HG03457 (cell line): ENCODE measurements around the gene MTHFD2.
"Not testable (repeated sequence)": the region's sequence is repeated elsewhere in the genome, so short reads cannot be mapped to it uniquely, and the experiment has no call there.

Source experiments
- ATAC-seq: cut with Tn5 transposase; IDR thresholded peaks from one replicate; pipeline ENCODE4 v1.9.1; 2021; ENCODE audit warnings: moderate number of reproducible peaks; ENCODE audit not compliant: unreplicated experiment

The MTHFD2 gene

DNA sequence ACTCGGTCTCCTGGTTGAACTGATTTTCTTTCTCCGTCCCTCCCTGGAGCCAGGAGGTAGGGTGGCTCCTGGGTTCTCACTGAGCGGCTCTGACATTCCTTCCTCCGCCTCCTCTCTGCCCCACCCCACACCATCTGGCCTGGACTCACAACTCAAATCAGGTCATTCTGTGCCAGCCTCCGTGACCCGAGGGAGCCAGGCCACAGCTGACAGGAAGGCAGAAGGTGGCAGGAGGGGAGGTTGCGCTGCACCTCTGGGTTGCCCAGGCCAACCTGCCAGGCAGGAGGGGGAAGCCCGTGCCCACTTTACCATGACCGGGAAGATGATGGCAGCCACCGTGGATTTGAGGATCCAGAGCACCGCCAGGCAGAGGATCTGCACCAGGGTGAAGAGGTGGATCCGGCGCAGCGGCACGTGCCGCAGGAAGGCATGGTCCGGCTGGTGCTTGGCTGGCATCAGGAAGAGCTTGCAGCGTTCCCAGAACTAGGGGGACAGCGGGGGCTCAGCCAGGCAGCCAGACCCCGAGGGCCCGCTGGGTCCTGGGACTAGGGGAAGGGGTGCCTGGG, 28.3 kb downstream of the MTHFD2 start:
- ATAC-seq: no peak

DNA sequence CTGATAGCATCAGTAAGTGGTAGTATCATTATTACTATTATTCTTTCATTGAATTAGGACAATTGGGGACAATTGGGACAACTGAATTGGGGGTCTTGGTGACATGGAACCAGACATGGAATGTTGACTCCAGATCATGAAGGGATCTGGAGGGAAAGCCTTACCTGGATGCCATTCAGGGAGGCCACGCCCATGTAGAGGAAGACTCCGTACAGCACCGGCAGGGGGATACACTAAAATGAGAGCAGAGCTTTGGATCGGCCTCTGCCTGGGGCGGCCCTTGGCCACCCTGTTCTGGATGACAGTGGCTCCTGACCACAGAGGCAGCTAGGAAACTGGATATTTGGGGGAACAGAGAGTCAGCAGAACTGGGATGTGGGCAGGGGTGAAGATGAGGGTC, 29.2 kb downstream of the MTHFD2 start:
- ATAC-seq: no peak

DNA sequence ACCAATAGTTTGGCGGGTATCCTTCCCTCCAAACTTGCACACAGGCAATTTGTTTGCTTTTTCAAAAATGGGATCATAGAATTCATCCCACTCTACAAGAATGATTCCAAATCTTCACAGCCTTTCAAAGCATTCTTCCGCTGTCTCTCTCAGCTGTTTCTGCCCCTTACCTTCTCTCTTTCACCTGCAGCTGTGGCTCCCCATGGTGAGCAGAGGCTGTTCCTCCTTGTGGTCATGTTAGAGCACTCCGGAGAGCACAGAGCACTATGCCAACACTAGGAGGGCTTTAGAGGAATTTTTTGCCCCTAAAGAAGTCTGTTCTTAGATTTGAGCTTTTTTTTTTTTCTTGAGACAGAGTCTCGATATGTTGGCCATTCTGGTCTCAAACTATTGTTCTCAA, 30.4 kb downstream of the MTHFD2 start:
- ATAC-seq: no peak

DNA sequence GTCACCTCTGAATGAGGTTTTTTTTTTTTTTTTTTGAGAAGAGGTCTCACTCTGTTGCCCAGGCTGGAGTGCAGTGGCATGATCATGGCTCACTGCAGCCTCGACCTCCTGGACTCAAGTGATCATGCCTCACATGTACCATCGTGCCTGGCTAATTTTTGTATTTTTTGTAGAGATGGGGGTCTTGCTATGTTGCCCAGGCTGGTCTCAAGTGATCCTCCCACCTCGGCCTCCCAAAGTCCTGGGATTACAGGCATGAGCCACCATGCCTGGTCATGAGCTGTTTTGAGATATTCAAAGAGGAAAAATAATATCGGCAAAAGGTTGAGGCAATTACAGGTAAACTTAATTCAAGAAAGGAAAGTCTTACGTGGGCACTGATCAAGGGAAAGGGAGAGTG, 31.4 kb downstream of the MTHFD2 start:
- ATAC-seq: not testable (repeated sequence)

DNA sequence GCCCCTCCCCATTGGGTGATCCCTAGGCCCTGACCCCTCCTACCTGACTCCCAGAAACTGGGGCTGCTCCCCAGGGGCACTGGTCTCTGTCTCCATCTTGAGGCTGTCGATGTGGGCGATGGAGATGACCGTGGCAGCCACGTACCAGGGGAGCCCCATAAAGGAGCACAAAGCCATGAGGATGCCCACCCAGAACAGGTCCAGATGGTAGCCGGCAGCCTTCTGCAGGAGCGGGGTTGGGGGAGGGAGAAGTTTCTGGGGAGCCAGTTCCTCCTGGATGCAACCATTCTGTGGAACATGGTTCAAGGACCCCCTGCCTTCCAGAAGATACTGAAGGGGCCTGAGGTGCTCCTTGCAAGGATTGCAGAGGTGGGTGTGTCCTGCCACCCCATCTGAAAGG, 34.0 kb downstream of the MTHFD2 start:
- ATAC-seq: no peak

DNA sequence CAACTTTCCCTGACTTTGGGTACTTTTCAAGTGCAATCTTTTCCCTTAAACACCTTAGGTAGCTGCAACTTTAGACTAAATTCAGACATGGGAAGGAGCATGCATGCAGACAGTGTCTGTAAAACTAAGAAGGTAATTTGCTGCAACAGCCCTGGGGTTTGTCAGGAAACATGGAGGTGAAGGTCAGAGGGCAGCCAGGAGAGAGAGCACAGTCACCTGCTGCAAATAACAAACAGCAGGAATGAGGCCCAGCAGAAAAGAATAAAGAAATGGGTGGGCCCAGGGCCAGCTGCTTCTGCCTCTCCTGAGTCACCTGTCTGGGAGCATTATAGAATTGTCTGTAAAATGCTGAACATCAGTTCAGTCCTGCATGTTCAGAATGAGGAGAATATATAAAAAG, 35.2 kb downstream of the MTHFD2 start:
- no peak for ATAC-seq

DNA sequence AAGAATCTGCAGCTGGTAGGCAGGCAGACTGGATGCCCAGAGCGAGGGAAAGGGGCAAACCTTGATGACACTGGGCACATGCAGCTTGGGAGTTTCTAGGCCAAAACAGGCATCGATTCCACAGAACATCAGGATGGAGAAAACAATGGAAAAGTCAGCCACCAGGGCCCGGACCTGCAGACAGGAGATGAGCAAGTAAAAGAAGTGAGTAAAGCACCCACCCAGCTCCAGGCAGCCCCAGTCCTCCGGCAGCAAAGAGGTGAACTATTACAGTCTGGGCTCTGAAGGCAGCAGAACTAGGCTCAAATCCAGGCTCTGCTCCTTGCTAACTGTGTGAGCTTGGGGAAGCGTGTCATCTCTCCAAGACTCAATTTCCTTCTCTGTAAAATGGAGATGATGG, 36.6 kb downstream of the MTHFD2 start:
- ATAC-seq: no peak

DNA sequence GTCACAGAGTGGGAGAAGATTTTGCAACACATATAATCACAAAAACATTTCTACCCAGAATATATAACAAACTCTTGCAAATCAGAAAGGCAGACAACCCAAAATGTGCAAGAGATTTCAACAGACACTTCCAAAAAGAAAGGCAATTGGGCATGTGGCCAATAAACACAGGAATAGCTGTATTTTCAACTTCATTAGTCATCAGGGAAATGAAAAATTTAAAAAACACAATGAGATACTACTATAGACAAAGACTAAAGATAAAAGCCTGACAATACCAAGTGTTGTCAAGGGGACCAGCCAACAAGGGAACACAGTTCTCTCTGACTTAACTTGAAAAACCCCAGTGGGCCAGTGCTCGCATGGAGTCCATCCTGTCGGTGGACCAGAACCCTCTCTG, 40.5 kb downstream of the MTHFD2 start:
- ATAC-seq: no peak

DNA sequence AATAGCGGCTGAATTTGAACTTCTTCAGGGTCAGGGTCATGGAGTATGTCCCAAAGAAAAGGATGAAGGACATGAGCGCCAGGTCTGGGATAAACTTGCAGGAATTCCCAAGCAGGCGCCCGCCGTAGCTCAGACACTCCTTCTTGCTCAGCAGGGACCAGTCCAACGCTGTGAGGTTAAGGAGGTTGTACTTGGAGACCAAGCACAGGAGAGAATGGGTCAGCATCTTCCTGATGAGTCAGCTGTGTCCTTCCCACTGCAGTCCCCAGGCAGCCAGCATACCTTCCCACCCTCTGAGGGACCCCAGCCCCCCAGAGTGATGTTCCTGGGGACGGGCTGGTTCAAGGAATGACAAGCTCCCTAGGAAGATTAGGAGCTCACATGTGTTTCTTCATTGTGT, 40.9 kb downstream of the MTHFD2 start:
- no peak for ATAC-seq

DNA sequence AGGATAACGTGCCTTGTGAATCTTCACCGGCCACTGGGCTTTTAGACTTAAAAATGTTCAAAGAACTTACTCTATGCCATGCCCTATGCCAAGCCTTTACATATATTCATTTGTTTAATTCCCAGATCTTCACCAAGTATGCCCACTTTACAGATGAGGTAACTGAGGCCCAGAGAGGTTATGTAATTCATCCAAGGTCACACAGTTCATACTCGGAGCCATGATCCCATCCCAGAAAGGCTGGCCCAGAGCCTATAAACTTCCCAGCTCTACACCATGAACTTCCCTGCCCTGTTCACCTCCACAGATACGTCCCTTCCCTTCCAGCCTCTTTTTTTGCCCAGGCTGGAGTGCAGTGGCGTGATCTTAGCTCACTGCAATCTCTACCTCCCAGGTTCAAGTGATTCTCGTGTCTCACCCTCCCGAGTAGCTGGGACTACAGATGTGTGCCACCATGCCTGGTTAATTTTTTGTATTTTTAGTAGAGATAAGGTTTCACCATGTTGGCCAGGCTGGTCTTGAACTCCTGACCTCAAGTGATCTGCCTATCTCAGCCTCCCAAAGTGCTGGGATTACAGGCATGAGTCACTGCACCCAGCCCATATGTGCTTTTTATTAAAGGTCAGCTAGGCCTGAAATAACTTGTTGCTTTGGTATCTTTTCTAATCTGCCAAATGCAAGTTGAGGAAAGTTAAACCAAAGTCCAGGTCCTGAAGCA, 44.1 kb downstream of the MTHFD2 start:
- no peak for ATAC-seq

DNA sequence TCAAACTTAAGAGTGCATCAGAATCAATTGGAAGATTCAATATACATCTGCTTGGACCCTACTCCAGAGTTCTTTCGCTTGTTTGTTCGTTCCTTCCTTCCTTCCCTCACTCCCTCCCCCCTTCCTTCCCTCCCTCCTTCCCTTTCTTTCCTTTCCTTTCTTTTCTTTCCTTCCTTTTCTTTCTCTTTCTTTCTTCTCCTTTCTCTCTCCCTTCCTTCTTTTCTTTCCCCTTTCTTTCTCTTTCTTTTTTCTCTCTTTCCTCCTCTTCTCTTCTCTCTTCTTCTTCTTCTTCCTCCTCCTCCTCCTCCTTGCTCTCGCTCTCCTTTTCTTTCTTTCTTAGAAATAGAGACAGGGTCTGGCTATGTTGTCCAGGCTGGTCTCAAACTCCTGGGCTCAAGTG, 45.9 kb downstream of the MTHFD2 start:
- no peak for ATAC-seq

DNA sequence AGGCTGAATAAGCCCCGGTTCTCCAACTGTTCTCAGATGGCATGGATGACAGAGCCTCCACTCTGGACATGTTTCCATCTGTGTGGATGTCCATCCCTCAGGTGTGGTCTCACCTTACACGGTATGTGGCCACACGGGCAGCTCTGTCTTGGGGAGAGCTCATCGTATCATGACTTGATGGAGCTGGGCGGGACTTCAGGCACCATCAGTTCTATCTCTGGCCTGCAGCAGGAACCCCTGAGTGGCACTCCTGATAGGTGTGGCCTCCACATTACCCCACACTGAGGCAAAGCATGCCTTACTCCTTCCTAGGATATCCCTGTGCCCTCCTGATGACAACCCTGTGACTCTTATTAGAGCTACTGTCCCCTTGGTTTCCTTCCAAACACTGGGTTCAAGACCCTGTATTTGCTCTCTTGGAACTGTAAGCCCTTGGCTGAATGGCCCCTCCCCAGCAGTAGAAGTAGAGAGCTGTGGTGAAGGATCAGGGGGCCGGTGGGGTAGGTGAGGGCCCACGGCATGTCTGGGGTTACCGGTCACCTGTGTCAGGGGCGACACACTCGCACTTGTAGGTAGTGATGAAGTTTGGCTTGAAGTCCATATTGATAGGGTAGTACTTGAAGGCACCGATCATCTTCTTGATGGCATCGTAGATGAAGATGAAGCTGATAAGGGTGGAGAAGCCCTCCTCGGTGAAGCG, 48.2 kb downstream of the MTHFD2 start:
- no peak for ATAC-seq

DNA sequence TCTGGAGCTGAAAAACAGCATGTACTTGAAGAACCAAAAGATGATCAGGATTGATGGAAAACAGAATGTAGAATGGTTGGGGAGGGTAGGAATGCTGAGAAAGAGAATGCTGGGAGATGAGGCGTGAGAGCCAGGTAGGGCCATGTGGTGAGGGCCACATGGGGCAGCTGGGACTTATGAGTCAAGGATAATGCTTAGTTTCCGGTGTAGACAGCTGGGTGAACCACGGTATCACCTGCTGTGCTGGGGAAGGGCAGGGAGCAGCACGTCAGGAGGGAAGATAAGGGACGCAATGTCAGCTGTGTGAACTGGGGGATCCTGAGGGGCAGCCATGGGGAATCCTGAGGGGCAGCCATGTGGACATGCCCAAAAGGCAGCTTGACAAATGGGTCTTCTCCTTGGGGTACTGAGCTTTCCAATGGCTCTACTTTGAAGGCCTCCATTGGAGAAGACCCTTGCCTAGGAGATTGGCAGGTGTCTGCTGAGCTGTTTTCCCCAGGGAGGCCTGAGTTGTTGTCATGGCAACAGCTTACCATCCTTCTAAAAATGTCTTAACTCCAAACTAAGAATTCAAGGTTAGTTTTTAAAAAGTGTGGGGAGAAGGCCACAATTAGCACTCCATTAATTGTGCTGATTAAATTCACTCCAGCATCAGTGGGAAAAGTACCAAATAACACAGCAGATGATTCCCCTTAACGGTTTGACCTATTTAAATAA, 51.1 kb downstream of the MTHFD2 start:
- ATAC-seq: no peak

DNA sequence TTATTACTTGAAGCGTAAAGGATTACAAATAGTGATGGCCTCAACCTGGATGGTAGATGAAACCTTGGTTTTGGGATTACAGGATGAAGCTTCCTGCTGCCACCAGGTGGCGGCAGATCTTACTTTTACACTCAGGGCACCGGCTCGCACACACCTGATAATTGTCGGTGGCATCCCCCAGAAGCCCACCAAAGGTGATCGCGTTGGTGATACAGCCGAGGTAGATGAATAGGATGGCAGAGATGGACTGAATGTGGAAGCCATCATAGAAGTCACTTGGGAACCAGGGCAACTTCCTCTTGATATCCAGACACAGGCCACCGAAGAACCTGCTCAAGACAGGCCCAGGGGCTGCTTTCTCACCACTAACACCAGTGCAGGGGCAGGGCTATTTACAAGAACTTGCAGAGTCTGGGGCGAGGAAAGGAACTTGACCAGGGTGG, 51.8 kb downstream of the MTHFD2 start:
- no peak for ATAC-seq

DNA sequence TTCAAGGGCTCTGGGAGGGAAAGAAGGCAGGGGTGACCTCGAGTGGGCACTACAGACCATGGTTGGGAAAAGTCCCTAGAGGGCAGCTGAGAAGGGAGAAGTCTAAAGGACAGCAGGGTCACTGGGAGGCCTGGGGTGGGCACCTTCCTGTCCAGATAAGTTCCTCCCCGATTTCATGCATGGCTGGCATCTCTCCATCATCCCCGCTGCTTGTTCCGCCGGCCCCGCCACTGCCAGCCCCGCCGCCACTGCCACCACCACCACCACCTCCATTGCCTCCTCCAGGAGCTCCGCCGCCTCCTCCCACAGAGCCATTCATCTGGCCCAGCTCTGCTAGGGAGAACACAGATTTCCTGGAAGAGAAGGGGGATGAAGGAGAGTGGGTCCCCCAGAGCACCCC, 53.6 kb downstream of the MTHFD2 start:
- ATAC-seq: no peak

DNA sequence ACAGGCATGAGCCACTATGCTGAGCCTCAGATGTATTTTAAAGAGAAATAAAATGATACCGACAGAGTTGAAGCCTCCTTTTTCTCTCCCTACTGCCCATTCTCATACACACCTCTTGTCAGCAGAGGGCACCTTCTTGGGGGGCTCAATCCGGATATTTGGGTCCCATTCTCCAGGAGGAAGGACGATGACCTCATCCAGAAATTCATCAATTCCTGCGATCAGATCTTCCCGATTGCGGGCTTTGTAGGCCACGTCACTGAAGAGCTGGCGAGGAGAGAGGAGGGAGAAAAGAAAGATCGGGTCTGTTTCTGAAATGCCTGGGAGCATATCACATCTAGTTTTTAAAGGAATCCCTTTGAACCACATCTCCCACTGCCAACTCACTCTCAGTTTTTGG, 54.4 kb downstream of the MTHFD2 start:
- no peak for ATAC-seq

DNA sequence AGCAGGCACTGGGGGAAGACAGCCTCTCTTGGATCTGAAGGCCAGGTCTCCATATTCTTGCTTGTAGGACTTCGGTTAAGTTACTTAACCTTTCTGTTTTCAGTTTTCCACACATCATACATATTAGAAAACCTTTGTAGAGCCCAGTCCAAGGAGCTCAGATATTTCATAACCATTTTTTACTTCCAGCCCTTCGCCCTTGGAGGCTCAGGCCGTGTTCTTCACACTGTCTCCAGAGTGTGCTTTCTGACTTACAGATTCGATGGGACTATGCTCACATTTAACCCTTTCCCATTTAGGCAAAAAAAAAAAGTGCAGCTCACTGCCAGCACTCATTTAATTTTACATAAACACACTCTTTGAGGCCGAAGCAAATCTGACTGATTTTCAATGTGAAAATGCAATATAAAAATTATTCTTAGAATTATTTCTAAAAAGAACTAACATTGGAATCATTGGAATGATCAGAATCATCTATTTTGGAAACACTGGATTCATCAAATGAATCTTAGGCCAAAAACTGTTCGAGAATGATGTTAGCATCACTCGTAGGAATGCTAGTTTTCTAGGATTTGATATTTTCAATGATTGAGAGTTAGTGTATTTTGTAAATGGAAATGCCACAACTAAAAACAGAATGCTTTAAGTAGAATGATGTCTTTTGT, 55.0 kb downstream of the MTHFD2 start:
- ATAC-seq: no peak

DNA sequence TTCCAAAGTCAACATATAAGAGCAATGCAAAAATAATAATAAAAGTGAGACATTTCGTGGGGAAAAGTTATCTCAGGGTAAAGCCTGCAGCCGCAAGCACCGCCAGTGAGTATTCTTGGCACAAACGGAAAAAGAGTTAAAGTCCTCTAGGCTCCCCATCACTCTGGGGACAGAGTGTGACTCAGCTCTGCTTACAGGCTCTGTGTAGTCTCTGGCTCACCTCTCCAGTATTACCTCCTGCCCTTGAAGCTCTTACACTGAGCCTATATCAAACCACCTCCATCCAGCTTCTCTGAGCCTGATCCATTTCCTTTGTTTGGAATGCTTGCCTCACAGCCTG, 55.5 kb downstream of the MTHFD2 start:
- ATAC-seq: no peak

DNA sequence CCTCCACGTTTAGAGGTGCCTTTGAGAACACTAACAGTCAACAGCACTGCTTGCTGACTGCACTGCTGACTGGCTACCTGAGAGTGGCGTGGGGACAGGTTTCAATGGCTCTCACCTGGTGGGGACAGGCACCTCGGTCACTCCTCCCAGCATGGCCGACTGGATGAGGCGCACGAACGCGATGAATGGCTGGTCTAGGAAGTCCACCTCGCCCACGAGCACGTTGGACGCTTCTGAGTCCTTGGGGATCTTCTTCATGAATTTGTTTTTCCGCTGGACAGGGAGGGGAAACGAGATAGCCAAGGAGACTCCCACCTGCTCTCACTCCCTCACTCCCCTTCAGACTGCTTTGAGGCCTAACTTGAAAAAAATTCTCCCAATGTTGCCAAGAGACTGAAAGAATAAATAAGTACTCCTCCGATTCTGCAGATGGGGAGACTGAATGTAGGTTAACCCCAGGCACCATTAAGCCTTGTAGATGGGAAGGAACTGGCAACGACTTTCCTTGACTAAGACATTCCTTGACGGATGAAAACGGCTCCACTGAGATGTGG, 57.3 kb downstream of the MTHFD2 start:
- ATAC-seq: no peak

DNA sequence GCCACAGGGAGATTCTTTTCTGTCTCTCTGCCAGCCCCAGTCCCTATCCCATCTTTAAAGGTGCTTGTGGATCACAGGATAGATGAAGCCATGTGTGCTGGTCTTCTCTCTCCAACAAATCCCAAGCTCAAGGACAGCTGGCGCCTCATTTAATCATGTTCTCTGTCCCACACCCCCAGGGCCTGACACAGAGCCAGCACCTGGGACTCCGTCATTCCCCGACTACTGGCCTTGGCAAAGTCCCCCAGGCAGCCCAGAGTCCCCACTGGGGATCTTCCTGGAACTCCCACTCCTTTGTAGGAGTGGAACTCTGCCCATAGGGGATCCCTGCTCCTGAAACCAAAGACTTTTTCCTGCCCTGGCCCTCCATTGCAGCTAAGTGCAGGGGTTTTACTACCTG, 60.8 kb downstream of the MTHFD2 start:
- no peak for ATAC-seq

DNA sequence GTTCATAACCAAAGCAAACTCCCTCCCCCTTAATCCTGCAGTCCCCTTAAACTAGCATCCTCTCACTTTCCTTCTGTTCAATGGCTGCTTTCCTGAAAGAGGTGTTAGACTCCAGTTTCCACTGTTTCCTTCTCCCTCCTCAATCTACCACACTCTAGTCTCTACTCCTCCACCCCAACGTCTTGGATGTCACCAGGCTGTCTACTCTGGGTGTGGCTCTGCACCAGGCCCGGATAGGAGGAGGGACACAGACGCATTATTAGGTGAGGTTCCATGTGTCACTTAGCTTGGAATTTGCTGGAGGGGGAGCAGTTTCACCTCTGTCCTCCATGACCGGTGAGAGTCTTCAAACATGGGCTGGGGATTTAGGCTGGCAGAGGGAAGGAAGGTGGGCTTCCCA, 61.3 kb downstream of the MTHFD2 start:
- ATAC-seq: no peak
